ENCODE data around the gene PIGZ. TPM values are rescaled to one million over a fixed set of nuclear protein-coding genes. Genes with fewer than 3 reads are reported as not detected.

Gene PIGZ
- total RNA-seq, 1 experiment from 2014 or later, result 0.50 TPM

DNA sequence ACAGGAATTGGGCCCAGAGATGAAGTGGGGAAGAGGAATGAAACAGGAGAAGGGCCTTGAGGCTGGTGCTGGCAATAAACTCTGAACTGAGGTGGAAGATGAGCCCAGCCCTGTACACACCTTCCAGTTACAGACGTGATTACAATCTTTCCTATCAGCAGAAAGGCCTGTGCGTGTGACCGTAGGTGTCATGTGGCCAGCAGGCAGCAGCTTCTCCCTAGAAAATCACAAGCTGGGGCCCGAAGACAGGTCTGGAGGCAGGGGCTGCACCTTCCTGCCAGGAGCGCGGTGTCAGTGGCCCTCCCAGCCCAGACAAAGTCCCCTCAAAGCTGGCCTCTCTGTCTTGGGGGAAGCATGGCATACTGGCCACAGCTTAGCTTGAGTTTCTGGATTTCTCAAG is 16.7 kb upstream of the PIGZ start:
- no peak for DNase-seq (ENCODE audit: extremely low read depth, low read depth)

DNA sequence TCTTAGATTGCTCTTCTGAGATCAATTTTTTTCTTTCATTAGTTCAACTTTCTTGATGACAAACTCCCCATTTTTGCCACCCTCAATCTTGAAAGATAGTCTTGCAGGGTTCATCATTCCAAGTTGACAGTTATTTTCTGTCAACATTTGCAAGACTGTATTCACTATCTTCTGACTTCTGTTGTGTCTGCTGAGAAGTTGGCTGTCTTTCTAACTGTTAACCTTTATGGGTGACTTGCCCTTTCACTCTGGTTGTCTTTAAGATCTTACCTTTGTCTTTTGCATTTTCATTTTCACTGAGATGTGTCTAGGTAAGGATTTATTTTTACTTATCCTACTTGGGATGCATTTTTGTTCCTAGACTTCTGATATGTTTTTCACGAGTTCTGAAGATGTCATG is 14.6 kb upstream of the PIGZ start:
- no peak for DNase-seq (ENCODE audit: extremely low read depth, low read depth)

DNA sequence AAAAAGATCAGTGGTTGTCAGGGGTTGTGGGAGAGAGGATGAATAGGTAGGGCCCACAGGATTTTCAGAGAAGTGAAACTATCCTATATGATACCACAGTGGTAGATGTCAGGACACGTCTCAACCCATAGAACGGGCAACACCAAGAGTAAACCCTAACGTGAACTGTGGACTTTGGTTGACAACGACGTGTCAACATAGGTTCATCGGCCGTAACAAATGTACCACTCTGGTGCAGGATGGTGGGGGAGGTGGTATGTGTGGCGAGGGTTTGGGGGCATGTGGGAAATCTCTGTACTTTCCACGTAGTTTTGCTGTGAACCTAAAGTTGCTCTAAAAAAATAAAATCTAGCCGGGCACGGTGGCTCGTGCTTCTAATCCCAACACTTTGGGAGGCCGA is 13.0 kb upstream of the PIGZ start:
- no peak for DNase-seq (ENCODE audit: extremely low read depth, low read depth)

DNA sequence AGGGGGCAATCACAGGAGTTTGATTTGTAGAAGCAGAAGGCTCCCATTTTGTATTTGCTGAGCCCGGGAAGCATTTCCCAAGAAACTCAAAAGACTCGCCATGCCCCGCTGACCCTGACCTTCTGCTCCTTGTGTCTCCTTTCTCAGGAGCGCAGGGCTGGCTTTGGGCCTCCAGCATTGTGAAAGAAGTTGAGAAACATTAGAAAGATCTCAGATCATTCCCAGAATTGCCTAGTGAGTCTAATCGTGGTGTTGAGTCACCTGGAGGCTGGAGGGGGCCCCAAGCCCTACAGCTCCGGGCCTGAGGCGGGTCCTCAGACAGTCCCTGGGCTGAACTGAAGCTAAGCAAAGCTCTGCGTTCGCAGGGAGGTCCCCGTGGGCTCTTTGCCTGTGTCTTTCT is 10.9 kb upstream of the PIGZ start:
- no peak for DNase-seq (ENCODE audit: extremely low read depth, low read depth)

DNA sequence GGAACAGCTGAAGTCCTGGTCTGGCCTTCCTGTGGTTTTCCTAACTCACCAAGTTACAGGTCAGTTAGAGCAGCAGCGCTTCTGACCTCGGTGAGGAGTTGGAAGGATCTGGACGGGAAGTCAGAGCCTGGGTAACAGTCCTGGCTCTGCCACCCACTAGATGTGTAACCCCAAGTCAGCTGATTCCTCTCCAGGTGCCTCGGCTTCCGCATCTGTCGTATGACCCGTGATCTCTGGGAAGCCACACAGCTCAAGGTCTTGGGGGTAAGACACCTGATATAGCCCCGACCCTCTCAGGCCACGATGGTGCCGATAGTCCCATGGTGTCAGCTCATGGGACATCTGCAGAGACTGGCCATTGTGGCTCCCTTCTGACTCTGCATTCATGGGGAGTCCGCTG is 8.3 kb upstream of the PIGZ start:
- no peak for DNase-seq (ENCODE audit: extremely low read depth, low read depth)

DNA sequence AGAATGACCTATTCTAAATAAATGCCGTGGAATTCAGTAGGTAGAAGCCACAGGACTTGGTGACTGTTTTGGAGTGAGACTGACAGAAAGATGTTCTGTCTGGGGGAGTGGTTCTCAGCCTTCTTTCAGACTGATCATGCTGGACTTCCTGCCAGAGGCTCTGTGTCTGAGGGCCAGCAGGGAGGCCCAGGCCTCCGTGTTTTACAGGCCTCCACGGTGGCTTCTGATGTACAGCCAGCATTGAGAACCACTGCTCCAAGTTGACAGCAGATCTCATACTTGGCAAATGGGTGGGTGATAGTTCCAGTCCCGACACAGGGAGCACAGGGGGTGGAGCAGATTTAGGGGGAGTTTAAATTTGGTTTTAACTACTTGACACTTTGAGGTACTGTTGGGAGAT is 6.7 kb upstream of the PIGZ start:
- no peak for DNase-seq (ENCODE audit: extremely low read depth, low read depth)

DNA sequence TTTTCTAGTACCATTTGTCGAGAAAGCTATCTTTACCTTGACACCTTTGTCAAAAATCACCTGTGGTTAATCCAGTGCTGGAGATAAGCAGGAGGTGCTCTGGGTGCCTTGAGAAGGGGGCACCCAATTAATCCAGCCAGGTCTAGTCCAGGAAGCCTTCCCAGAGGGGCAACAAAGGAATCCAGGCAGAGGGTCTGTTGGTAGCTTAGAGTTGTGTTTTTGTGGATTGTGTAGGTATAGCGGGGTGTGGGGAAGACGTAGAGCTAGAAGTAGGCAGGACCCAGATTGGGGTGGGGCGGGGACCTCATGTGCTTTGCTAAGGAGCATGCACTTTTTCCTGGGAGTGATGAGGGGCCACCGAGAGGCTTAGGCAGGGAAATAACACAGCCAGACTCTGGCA is 6.0 kb upstream of the PIGZ start:
- DNase-seq (ENCODE audit: extremely low read depth, low read depth), result no peak

DNA sequence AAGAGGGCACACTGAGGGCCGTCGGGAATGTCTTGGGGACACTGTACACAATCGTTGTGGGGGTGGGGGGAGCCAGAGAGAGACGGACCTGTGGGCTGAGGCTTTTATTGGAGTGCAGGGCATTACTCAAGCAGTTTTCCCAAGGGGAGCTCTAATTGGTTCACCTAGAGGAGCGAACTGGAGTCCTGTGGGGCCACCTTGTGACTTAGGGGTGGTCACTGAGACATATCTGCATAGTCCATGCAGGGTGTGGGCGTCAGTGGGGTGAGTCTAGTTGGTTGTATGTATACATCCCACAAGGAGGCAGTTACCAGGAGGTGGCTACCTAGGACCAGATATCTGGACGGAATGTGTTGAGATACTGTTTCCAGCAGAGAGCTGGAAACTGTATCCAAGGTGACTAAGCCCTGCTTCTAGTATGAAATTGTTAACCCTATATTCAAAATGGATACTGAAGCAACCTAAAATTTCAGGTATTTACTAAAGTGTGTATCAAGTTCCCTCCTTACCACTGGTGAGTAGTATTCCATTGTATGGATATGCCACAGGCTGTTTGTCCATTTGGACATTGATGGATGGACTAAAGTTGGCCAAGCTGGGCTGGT is 2.6 kb upstream of the PIGZ start:
- no peak for DNase-seq (ENCODE audit: extremely low read depth, low read depth)

DNA sequence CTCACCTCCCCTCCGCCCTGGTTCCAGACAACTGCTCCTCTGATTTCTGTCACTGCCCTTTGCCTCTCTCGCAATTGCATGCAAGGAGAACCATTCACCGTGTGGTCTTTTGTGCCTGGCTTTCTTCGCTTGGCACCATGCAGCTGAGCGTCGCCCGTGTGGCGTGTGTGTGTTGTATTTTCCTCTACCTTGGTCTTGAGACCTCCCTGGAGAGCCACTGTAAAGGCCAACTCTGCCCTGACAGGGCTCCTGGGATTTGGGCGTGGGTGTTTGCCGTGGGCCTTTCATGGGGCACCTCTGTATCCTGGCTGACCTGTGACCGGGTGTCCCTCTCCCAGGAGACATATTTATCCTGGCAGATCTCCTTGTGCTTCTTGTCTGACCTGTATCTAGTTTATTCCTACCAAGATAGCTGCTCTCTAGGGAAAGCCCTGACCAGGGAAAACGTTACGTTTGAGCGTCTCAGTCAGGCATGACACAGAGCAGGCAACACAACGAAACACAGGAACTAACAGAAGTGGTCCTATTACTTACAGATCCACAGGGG is 2.0 kb upstream of the PIGZ start:
- no peak for DNase-seq (ENCODE audit: extremely low read depth, low read depth)

DNA sequence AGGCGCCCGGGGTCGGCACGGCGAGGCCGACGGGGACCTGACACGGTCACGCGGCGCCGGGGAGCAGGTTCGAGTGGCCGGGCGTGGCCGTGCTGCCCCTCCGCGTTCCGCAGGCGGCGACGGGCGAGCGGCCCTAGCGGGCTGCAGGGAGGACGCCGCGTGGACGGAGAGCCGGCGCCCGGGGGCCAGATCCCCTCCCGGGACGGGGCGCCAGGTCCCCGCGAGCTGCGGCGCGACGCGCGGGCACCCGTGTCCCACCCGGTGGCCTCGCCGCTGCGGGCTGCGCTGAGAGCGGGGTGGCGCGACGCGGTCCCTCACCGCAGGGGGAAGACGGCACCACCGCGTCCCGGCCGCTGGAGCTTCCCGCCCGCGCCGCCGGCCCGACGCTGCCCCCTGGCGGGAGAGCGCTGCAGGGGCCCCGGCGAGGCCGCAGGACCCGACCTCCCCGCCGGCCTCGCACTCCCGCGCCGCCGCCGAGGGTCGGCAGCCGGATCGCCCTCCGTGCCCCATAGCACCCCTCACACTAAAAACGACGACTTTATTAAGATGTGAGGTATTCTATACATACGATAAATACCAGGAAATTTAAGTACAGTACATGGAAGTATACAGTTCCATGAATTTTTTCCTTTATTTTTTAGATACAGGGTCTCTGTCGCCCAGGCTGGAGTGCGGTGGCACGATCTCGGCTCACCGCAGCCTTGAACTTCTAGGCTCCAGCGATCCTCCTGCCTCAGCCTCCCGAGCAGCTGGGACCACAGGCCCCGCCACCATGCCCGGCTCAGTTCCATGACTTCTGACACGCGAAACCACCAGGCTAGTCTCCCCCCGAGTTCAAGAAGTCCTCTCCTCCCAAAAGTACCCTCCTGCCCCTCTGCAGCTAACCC is 1.3 kb upstream of the PIGZ start:
- DNase-seq (ENCODE audit: extremely low read depth, low read depth), result peak; percentile 33

DNA sequence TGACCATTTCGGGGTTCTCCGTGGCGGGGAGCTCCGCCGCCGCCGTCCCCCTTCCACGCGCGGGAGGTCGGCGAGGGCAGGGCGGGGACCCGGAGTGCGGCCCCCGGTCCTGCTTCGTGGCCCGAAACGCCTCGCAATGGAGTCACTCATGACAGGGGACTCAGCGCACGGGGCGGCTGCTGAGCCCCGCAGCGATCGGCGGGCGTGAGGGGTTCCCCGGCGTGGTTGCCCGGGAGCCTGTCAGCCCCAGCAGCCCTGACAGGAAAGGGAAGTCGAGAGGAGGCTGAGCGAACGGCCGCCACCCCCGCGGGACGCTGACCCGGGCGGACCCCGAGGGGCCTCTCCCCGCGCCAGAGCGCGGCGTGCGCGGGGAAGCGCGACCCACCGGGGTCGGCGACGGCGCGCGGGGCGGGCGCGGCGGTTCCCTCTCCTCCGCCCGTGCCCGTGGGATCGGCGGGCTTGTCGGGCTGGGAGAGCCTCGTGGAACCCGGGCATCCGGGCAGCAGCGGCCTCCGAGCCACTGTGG is 564 bp upstream of the PIGZ start:
- DNase-seq (ENCODE audit: extremely low read depth, low read depth), result no peak

DNA sequence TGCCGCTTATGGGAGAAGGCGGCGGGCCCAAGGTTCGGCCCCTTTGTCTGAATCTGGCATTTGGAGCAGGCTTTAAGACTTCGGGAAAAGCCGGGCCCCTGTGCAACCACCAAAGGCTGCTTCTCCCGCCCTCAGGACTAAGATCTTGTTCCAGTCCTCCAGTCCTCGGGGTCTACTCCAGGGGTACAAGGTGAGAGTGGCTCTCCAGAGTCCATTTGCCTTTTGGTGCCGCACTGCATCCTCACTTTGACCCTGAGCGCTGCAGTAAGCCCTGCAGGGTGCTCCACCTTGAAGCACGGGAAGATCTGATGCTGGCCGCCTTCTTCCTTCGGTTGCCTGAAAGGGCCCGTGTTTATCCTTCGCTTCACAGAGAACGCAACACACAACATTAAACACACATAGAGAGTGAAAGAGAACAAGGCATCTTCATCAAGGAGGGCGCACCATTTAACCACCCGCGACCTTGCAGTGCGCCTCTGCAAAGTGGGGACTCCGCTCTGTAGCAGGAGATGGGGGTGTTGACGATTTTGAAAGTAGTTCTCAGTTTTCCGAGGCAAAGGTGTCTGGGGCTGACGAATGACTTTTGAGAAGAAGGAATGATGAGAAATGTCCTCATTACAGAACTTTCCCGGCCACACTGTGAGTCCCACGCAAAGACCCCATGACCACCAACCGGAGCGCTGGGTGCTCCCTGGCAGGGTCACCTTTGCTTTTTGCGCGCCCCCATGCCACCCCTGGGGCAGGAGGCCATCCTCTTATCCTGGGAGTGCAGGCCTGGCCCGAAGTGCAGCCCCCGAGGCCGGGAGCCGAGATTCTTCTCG is 1.0 kb downstream of the PIGZ start:
- no peak for DNase-seq (ENCODE audit: extremely low read depth, low read depth)

DNA sequence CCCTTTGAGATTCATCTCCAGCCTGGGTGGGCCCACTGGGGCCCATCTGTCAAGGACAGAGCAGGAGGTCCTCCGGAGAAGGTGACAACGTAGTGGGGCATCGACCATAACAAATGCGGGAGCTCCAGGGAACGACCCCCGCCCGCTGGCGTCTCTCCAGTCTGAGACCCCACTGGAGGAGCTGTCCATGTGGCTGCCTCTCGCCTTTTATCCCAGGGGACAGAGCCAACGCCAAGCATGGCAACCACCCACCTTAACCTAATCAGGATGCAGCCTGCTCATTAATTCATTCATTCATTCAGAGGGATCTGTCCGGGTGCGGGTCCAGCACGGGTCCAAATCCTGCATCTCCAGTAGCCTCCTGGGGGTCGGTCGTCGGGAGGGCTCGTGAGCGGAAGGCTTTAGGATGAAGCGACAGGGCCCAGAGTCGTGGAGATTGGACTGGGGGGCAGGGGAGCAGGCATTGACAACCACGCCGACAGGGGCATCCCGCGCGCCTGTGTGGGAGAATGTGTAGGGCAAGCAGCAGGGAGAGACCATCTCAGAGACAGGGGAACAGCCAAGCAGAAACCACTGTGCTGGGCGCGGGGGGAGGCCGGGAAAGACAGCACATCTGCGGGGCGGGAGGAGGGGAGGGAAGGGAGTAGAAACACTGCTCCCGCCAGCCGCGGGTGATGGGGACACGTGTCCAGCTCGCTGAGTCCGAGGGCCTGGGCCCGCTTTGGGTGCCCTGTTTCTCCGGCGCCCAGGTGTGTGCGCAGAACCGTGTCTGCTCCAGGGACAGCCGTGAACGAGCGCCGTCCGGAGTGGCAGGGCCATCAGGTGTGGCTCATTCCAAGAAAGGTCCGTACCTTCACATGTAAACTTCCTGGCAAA is 1.9 kb downstream of the PIGZ start:
- no peak for DNase-seq (ENCODE audit: extremely low read depth, low read depth)

DNA sequence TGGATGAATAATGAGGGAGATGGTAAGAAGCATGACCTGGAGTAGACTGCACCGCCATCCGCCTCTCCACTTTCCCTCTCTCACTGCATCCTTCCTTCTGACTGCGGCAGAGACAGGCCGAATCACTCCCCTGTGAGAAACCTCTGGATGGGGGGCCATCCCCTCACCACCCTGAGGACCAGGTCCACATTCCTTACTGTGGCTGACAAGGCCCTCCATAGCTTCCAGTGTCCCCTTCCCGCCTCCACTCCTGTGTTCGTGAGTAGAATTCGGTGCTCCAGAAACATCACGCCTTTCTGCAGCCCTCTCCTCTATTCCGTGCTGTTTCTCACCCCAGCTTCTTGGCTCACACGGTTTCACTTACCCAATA is 2.8 kb downstream of the PIGZ start:
- no peak for DNase-seq (ENCODE audit: extremely low read depth, low read depth)

DNA sequence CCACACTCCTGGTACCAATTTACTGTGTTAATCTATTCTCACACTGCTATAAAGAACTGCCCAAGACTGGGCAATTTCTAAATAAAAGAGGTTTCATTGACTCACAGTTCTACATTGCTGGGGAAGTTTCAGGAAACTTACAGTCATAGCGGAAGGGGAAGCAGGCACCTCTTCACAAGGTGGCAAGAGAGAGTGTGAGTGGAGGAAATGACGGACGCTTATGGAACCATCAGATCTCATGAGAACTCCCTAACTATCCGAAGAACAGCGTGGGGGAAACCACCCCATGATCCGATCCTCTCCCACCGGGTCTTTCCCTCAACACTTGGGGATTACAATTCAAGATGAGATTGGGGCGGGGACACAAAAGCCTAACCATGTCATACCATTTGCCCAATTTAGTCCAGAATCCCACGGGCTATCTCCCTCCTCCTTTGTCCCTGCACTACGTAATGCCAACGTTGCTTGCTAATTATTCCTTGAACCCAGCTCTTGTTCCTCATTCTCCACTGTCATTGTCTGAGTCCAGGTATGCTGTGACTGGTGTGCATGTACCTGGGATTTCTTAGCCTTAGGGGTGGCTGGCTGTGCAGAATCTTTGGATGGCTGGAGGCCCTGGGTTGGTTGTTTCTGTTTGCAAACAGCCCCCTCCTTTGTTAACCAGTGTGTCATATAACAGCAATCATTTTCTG is 3.4 kb downstream of the PIGZ start:
- no peak for DNase-seq (ENCODE audit: extremely low read depth, low read depth)

DNA sequence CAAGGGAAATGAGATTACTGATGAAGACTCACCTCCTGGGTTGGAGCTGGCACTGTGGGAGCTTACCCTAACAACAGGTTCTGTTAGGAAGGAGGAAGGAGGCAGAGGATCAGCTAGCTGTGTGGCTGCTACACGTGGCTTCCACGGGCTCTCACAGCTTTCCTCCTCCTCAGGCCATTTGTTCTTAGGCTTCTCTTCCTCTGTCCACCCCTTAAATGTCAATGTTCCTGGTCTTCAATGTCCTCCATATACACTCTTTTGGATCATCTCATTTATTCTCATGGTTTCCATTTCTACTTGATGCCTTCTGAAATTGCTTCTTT is 5.0 kb downstream of the PIGZ start:
- no peak for DNase-seq (ENCODE audit: extremely low read depth, low read depth)

DNA sequence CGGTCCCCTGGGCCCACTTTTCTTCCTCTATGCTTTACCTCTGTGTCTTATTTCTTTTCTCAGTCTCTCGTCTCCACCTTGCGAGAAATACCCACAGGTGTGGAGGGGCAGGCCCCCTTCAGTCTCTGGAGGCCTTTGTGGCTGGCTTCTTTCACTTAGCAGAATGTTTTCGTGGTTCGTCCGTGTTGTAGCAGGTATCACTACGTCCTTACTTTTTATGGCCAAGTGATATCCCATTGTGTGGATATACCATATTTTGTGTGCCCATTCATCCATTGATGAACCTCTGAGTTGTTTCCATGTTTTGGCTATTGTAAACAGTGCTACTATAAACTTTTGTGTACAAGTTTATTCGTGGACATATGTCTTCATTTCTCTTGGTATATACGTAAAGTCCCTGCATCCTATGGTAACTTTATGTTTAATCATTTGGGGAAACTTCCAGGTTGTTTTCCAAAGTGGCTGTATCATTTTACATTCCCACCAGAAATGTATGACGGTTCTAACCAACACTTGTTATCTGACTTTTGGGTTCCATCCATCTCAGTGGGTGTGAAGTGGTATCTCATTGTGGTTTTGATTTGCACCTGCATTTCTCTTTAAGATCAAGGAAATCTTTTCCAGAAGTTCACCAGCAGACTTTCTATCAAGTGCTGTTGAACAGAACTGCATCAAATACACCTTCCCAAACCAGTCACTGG is 5.6 kb downstream of the PIGZ start:
- no peak for DNase-seq (ENCODE audit: extremely low read depth, low read depth)

DNA sequence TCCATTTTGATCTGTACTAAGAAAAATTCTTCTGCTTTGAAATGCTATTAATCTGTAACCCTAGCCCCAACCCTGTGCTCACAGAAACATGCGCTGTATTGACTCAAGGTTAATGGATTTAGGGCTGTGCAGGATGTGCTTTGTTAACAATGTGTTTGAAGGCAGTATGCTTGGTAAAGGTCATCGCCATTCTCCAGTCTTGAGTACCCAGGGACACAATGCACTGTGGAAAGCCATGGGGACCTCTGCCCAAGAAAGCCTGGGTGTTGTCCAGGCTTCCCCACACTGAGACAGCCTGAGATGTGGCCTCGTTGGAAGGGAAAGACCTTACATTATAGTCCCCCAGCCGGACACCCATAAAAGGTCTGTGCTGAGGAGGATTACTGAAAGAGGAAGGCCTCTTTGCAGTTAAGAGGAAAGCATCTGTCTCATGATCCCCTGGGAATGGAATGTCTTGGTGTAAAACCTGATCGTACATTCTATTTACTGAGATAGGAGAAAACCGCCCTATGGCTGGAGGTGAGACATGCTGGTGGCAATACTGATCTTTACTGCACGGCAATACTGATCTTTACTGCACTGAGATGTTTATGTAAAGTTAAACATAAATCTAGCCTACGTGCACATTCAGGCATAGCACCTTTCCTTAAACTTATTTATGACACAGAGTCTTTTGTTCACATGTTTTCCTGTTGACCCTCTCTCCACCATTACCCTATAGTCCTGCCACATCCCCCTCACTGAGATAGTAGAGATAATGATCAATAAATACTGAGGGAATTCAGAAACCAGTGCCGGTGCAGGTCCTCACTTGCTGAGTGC is 6.3 kb downstream of the PIGZ start:
- no peak for DNase-seq (ENCODE audit: extremely low read depth, low read depth)

Measured in NCI-H460 (cell line).